Activated T-cell treated with anti-CD3 and anti-CD28 coated beads for 4 hours (primary cell): ENCODE measurements around the gene SPATC1L.

ENCODE experiments used
- DNase-seq: peaks from one replicate; pipeline ENCODE4 v3.0.0-alpha.2; 2020

SPATC1L gene

GRCh38 chr21:46160907-46161632 lies 23.2 kb downstream of the SPATC1L start:
- no peak for DNase-seq

GRCh38 chr21:46160657-46160906 lies 23.7 kb downstream of the SPATC1L start:
- DNase-seq: no peak

- no peak for DNase-seq
These were observed 24.2 kb downstream of the SPATC1L start for GRCh38 chr21:46159841-46160656.

- no peak for DNase-seq
These were observed 24.9 kb downstream of the SPATC1L start for GRCh38 chr21:46159390-46159789.

- no peak for DNase-seq
These were observed 25.5 kb downstream of the SPATC1L start for GRCh38 chr21:46158666-46159300.

GRCh38 chr21:46157987-46158451 lies 26.2 kb downstream of the SPATC1L start:
- DNase-seq: no peak

- no peak for DNase-seq
These were observed 26.8 kb downstream of the SPATC1L start for GRCh38 chr21:46157396-46157986.

- no peak for DNase-seq
These were observed 27.6 kb downstream of the SPATC1L start for GRCh38 chr21:46156678-46157077.

- DNase-seq: no peak
These were observed 27.9 kb downstream of the SPATC1L start for GRCh38 chr21:46156378-46156645.

GRCh38 chr21:46155514-46156377 lies 28.5 kb downstream of the SPATC1L start, which contains the start of gene FTCD:
TSS of gene FTCD (minus strand) at chr21:46155579. CDS start at chr21:46155523, 56 bp downstream.
- no peak for DNase-seq

GRCh38 chr21:46154955-46155513 lies 29.2 kb downstream of the SPATC1L start:
- DNase-seq: no peak

GRCh38 chr21:46154155-46154954 lies 29.9 kb downstream of the SPATC1L start:
- DNase-seq: no peak

- DNase-seq: peak; percentile 43
These were observed 30.8 kb downstream of the SPATC1L start for GRCh38 chr21:46153247-46154154.

- no peak for DNase-seq
These were observed 31.4 kb downstream of the SPATC1L start for GRCh38 chr21:46152927-46153246.

- DNase-seq: no peak
These were observed 32.0 kb downstream of the SPATC1L start for GRCh38 chr21:46151989-46152926.

- no peak for DNase-seq
These were observed 32.8 kb downstream of the SPATC1L start for GRCh38 chr21:46151261-46151988.

- DNase-seq: no peak
These were observed 33.7 kb downstream of the SPATC1L start for GRCh38 chr21:46150491-46151121.

- no peak for DNase-seq
These were observed 34.2 kb downstream of the SPATC1L start for GRCh38 chr21:46150073-46150472.
